HAP-1 (cell line): ENCODE results near the gene LIPC.

Source experiments
- DNase-seq, 2 experiments: peaks; one replicate each; pipeline ENCODE4 v3.0.0-alpha.2; 2016 to 2020; ENCODE audit warnings: low spot score in 2 of 2
- H3K27me3 ChIP-seq: fragments of 250-450 bp; sonication (Bioruptor Pico); 2 replicates; pipeline ENCODE4 v1.5.1; 2020; ENCODE audit warnings: low read depth, mild to moderate bottlenecking, moderate library complexity
- H3K36me3 ChIP-seq: fragments of 250-450 bp; sonication (Bioruptor Pico); replicated peaks from 2 replicates; pipeline ENCODE4 v1.5.1; 2020; ENCODE audit warnings: mild to moderate bottlenecking
- H3K4me1 ChIP-seq: fragments of 250-450 bp; sonication (Bioruptor Pico); 2 replicates; pipeline ENCODE4 v1.5.1; 2020; ENCODE audit warnings: mild to moderate bottlenecking
- H3K4me3 ChIP-seq: fragments of 250-450 bp; sonication (Bioruptor Pico); 2 replicates; pipeline ENCODE4 v1.5.1; 2020; ENCODE audit warnings: mild to moderate bottlenecking, moderate library complexity
- H3K9me3 ChIP-seq: fragments of 250-450 bp; sonication (Bioruptor Pico); 2 replicates; pipeline ENCODE4 v1.5.1; 2020; ENCODE audit warnings: mild to moderate bottlenecking, moderate library complexity
- in situ Hi-C: fragments of 300-500 bp; cut with MboI; formaldehyde crosslinking; loops from 3 replicates; pipeline ENCODE4 v1.14.3; 2020; ENCODE audit warnings: low sequenced_read_pairs, inconsistent platforms, mixed read lengths

LIPC gene

DNA sequence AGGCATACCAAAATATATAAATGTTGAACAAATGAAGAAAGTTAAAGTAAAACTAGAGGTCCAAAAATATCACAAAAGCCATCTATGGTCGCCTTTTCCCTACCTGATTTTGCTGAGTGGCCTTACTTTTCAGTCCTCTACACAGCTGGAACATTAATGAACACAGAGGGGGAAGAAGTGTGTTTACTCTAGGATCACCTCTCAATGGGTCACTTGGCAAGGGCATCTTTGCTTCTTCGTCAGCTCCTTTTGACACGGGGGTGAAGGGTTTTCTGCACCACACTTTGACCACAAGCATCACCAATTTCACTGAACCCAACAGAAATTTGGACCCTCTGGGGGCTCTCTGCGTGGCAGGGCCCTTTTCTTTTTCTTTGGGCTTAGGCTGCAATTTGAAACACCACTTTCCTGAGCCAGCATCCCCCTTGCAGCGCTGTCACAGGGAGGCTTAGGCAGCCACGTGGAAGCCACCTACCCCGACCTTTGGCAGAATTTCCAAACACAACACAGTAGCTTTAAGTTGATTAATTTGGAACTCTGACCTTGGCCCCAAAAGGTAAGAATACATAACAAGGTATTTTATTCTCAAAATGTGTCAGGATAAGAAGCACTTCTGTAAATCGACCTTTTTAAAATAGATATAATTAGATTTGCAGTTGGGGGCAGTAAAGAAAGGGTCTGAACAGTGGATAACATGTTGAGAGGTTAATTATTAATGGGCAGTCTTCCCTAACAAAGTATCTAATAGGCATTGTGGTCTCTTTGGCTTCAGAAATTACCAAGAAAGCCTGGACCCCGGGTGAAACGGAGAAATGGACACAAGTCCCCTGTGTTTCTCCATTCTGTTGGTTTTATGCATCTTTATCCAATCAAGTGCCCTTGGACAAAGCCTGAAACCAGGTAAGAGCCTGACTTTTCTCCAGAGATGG lies at the start of gene LIPC:
Gene LIPC (plus strand): TSS at position 771 of the 929 bp plus-strand sequence. CDS start 42 bp downstream, at position 813.
- in situ Hi-C loops: no loop called here
- H3K36me3 ChIP-seq: no peaks in the 10 kb centered on the region
- H3K4me3 ChIP-seq: no peak within 1 kb of the TSS
- H3K27me3 ChIP-seq: 0 out of 2 replicates have a peak, but pooled peaks cover 2% of the 10 kb centered on the region
- no peaks in the 10 kb centered on the region for H3K4me1 ChIP-seq
- DNase-seq: no peak
- H3K9me3 ChIP-seq: no peaks in the 10 kb centered on the region

DNA sequence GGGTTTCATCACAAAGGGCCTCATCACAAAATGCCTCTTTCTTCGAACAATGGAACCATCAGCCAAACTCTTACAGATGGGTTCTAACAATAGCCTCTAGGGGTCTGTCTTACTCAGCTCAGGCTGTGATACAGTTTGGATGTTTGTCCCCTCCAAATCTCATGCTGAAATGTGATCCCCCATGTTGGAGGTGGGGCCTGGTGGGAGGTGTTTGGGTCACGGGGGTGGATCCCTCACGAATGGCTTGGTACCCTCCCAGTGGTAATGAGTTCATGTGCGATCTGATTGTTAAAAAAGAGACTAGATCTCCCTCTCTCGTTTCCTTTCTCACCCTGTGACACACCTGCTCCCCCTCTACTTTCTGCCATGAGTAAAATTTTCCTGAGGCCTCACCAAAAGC lies 47.9 kb upstream of the LIPC start:
- no peak overlapping the region for H3K4me3 ChIP-seq
- no peak for DNase-seq

DNA sequence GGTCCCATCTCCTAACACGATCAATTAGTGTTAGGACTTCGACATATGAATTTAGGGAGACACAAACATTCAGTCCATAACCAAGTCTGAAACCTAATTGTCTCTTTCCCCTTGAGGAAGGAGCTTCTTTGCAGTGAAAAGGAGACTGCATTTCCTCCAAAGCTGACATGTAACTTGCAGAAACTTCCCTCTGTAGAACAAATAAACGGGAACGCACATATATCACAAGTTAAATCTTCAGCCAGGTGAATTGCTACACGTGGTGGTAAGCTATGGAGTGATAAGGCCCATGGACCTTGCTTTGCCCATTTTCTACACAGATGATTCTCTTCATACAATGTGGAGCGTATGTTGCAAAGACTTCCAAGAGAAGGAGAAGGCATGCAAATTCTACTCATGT lies 47.1 kb upstream of the LIPC start:
- Histone ChIP-seq H3K27me3 (no peaks in the 10 kb centered on the region), H3K4me1 (no peaks in the 10 kb centered on the region), H3K9me3 (no peaks in the 10 kb centered on the region), H3K36me3 (no peaks in the 10 kb centered on the region), H3K4me3 (no peak overlapping the region)
- in situ Hi-C loops: no loop called here
- no peak for DNase-seq

More for the DNA sequence above, 47.9 kb upstream of the LIPC start:
- no peaks in the 10 kb centered on the region for H3K4me1 ChIP-seq
- H3K36me3 ChIP-seq: no peaks in the 10 kb centered on the region
- in situ Hi-C loops: no loop called here
- no peaks in the 10 kb centered on the region for H3K27me3 ChIP-seq
- no peaks in the 10 kb centered on the region for H3K9me3 ChIP-seq

DNA sequence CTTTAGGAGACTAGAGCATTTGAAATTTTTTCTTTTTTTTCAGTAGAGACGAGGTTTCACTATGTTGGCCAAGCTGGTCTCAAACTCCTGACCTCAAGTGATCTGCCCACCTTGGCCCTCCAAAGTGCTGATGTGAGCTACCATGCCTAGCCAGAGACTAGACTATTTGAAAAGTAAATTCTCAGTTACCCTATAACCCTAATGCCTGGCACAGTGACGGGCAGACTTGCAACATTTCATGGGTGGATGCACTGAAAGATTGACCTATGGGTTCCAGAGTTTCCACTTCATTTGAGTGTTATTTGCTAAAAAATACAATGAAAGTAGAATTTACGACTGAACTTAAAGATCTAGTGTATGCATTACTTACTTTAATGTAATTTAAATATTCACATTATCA lies 45.7 kb upstream of the LIPC start:
- H3K36me3 ChIP-seq: no peaks in the 10 kb centered on the region

DNA sequence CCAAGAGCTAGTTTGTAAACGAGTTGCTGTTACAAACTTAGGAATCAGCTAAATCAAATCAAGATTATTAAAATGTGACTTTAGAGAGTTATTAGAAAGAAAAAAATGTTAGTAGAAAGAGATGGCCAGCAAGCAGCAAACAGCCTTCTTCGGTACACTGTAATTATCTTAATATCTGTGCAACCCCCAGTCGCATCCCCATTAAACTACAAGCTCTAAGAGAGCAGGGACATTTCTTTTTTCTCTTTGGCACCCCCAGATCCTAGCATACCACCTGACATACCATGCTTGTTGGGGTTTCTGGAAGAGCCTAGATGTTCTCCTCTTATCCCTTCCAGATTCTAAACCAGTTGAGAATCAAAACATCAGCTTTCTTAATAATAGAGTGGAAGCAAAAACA lies 45.1 kb upstream of the LIPC start:
- Histone ChIP-seq H3K27me3 (no peaks in the 10 kb centered on the region), H3K9me3 (no peaks in the 10 kb centered on the region), H3K4me1 (no peaks in the 10 kb centered on the region), H3K4me3 (no peak overlapping the region), H3K36me3 (no peaks in the 10 kb centered on the region)
- no peak for DNase-seq
- in situ Hi-C loops: no loop called here

More for the DNA sequence above, 45.7 kb upstream of the LIPC start:
- no peak overlapping the region for H3K4me3 ChIP-seq
- no peaks in the 10 kb centered on the region for H3K9me3 ChIP-seq
- DNase-seq: no peak
- H3K4me1 ChIP-seq: no peaks in the 10 kb centered on the region
- no peaks in the 10 kb centered on the region for H3K27me3 ChIP-seq
- in situ Hi-C loops: no loop called here

DNA sequence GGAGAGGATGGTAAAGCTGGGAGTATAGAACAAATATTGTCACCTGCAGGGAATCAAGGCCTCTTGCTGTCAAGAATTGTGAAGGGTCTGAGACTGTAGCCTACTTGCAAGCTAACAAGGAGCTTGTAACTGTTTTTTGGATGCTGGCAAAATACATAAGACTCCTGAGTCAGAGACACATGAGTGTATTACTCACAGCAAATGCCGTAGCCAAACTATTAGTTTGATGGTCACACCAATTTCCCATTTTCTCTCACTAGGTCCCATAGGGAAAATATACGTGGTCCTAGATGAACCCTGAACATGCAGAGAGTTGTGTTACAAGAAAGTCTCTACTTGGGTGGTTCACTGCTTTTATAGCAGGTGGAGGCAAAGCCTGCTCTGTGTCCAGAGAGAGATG lies 44.7 kb upstream of the LIPC start:
- in situ Hi-C loops: no loop called here
- H3K9me3 ChIP-seq: no peaks in the 10 kb centered on the region
- DNase-seq: no peak
- no peaks in the 10 kb centered on the region for H3K27me3 ChIP-seq
- H3K4me1 ChIP-seq: no peaks in the 10 kb centered on the region
- no peaks in the 10 kb centered on the region for H3K36me3 ChIP-seq
- H3K4me3 ChIP-seq: no peak overlapping the region

DNA sequence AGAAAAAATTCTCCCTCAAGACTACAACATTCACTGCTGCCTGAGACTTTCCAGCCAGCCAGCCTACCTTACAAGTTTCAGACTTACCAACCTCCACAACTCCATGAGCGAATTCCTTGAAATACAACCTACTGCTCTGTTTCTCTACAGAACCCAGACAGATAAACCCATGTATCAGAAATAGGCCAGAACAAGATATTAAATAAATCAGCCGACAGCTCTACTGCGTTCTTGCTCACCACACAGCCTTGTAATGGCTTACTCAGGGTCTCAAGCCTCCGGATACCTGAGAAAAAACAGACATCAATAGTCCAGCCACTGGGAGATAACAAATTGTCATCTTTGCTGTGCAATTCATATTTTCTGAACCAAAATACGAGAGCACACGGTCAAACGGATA lies 43.6 kb upstream of the LIPC start:
- Histone ChIP-seq H3K27me3 (no peaks in the 10 kb centered on the region), H3K4me3 (no peak overlapping the region), H3K4me1 (no peaks in the 10 kb centered on the region), H3K36me3 (no peaks in the 10 kb centered on the region), H3K9me3 (no peaks in the 10 kb centered on the region)
- no peak for DNase-seq
- in situ Hi-C loops: no loop called here

DNA sequence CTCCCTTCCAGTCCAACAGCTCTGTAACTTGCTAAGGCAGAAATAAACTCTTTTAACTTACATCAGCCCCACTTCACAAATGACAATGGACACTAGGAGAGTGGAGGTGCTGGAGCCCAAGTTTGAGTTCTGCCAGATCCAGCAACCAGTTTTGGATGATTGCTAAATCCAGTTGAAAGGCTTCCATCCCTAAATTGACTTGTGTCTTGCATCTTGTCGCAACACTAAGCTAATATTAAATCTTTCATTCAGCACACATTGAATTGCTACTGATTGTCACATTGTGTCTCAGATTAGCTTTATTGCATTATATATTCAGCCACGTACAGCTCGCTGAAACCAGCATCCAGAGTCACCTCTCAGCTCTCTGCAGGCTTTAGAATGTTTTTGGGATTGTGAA lies 41.7 kb upstream of the LIPC start:
- H3K4me1 ChIP-seq: no peaks in the 10 kb centered on the region
- no peak overlapping the region for H3K4me3 ChIP-seq
- no peak for DNase-seq
- no peaks in the 10 kb centered on the region for H3K27me3 ChIP-seq
- no peaks in the 10 kb centered on the region for H3K9me3 ChIP-seq
- H3K36me3 ChIP-seq: no peaks in the 10 kb centered on the region
- in situ Hi-C loops: no loop called here

DNA sequence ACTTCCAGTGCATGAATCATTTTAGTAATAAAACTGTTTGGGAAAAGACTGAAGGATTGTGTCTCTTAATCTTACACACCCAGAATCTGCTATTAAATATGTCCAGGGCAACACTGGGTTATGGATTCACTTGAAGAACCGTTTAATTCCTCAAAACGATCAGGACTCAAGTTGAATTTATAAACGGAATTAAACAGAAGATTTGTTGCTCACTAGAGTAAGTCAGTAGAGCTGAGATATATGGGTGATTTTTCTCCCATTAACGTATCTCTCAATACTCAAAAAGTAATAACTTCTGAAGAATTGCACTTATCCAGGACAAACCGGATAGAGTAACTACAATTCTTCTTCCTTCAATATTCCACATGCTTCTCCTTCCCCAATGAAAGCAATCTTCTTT lies 41.1 kb upstream of the LIPC start:
- H3K9me3 ChIP-seq: no peaks in the 10 kb centered on the region
- H3K4me3 ChIP-seq: no peak overlapping the region
- DNase-seq: no peak
- in situ Hi-C loops: no loop called here
- no peaks in the 10 kb centered on the region for H3K27me3 ChIP-seq
- H3K4me1 ChIP-seq: no peaks in the 10 kb centered on the region
- no peaks in the 10 kb centered on the region for H3K36me3 ChIP-seq

DNA sequence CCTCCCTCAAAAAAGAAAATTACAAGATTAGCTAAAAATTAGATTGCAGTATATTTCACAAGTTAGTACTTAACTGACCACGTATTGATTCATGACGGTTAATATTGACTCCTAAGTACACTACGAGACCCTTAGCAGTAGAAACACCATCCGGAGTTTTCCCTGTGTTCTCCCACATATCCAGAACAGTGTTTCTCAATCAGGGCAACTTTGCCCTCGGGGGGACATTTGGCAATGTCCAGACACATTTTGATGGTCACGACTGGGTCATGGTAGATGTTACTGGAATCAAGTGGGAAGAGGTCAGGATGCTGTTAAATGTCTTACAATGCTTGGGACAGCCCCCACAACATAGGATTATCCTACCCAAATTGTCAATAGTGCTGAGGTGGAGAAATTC lies 40.7 kb upstream of the LIPC start:
- no peak for DNase-seq
- Histone ChIP-seq H3K4me1 (no peaks in the 10 kb centered on the region), H3K27me3 (0 out of 2 replicates have a peak, but pooled peaks cover 2% of the 10 kb centered on the region), H3K36me3 (no peaks in the 10 kb centered on the region), H3K9me3 (no peaks in the 10 kb centered on the region), H3K4me3 (no peak overlapping the region)
- in situ Hi-C loops: no loop called here

DNA sequence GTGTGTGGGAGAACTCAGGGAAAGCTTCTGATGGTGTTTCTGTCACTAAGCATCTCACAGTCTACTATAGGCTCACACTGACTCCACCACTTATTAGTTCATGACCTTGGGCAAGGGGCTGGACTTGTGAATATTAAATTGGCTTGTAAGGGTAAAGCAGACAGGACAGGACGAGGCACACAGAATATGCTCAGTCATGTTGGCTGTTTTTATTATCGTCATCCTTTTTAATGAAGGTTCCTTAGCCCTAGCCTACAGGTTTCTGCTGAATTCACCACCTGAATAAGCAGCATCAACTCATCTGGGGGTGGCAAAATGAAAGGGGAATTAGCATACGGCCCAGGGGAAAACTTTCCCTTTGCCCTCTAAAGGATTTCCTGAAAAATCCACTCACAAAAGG lies 39.6 kb upstream of the LIPC start:
- in situ Hi-C loops: no loop called here

DNA sequence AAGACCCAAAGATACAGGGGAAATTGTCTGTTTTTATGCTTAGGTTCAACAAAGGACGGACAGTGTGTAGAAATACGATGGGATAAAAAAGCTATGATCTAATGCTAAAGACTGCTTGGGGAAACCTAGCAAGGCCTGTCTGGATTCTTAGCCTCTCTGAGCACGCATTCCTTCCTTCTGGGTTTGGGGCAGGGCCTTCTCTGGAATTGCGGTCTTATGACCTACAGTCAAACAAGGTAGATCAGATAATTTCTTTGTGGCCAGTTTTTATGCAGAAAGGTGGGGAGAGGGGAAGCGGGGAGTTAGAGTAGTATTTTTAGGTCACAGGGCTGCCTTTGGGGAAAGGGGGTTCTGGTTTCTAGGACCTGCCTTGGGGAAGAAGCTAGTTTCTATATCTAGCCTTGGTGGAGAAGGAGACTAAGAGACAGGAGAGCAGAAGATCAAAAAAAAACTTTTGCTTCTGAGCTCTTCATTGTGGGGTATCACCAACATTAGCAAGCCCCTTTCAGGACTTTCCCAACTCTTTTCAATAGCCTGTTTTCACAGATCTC lies 39.1 kb upstream of the LIPC start:
- DNase-seq: no peak
- Histone ChIP-seq H3K27me3 (0 out of 2 replicates have a peak, but pooled peaks cover 2% of the 10 kb centered on the region), H3K9me3 (no peaks in the 10 kb centered on the region), H3K4me1 (no peaks in the 10 kb centered on the region), H3K4me3 (no peak overlapping the region), H3K36me3 (no peaks in the 10 kb centered on the region)
- in situ Hi-C loops: no loop called here

More for the DNA sequence above, 39.6 kb upstream of the LIPC start:
- Histone ChIP-seq H3K4me3 (no peak overlapping the region), H3K27me3 (0 out of 2 replicates have a peak, but pooled peaks cover 2% of the 10 kb centered on the region), H3K9me3 (no peaks in the 10 kb centered on the region), H3K36me3 (no peaks in the 10 kb centered on the region), H3K4me1 (no peaks in the 10 kb centered on the region)
- no peak for DNase-seq

DNA sequence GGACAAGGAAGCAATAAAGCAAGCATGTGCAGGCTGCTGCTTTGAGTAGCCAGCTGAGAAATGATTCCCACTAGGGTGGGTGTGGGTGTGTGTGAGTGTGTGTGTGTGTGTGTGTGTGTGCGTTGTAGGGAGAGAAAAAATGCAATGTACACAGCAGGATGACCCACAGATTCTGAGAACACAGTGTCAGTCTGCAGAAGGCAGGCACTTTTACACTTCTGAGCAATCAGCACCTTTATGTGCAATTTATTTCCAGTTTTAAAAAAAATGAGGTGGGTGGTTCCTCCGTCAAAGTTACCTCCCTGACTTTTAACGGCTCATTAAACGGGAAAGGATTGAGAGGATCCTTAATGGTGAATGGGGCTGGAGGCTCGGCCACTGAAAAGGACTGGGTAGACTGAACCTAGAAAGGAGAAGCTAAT lies 38.5 kb upstream of the LIPC start:
- DNase-seq: no peak
- no peaks in the 10 kb centered on the region for H3K36me3 ChIP-seq
- H3K27me3 ChIP-seq: 0 out of 2 replicates have a peak, but pooled peaks cover 2% of the 10 kb centered on the region
- in situ Hi-C loops: no loop called here
- no peaks in the 10 kb centered on the region for H3K9me3 ChIP-seq
- no peaks in the 10 kb centered on the region for H3K4me1 ChIP-seq
- no peak overlapping the region for H3K4me3 ChIP-seq

DNA sequence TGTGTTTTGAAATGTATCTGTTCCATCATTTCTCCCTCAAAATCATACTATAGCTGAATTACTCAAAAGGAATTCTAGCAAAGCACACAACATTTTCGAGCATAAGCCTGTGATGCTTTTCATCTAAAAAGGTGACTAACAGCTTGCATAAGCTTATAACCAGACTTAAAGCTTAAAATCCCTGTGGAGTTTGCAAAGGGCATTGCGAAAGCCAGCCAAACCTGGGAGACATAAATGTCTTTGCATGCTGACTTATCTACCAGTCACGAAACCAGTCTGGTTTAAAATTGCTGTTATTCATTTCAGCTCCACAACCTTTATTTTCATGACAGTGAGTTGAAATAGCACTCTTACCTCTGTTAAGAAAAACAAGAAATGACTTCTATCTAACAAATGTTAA lies 35.6 kb upstream of the LIPC start:
- Histone ChIP-seq H3K27me3 (0 out of 2 replicates have a peak, but pooled peaks cover 2% of the 10 kb centered on the region), H3K4me1 (no peaks in the 10 kb centered on the region), H3K9me3 (no peaks in the 10 kb centered on the region), H3K4me3 (no peak overlapping the region), H3K36me3 (no peaks in the 10 kb centered on the region)
- DNase-seq: no peak
- in situ Hi-C loops: no loop called here
